Natural killer cell (primary cell): ENCODE results near the gene GATB. TPM values are rescaled to one million over a fixed set of nuclear protein-coding genes. Genes with fewer than 3 reads are reported as not detected.

ENCODE experiments used
- ATAC-seq, 3 donors: fragments of 150-1000 bp in 2 of 3; fragments of 200-7000 bp in 1 of 3; cut with Tn5 transposase; 1 replicate in 1 of 3; 2 replicates in 2 of 3; pipeline ENCODE4 v1.10.0; 2021; ENCODE audit warnings: mild to moderate bottlenecking in 2 of 3, moderate library complexity in 2 of 3
- DNase-seq, 2 donors: peaks; one replicate each; pipeline versions ENCODE4 v3.0.0 to v3.0.0-alpha.2; 2013 to 2021; ENCODE audit warnings: mixed read lengths in 1 of 2
- H3K27ac ChIP-seq: one replicate; pipeline ENCODE4 v1.5.1; 2013; ENCODE audit warnings: mild to moderate bottlenecking, low read length
- H3K27me3 ChIP-seq: one replicate; pipeline ENCODE4 v1.6.1; 2013; ENCODE audit warnings: low read length; ENCODE audit not compliant: control insufficient read depth, insufficient read depth
- H3K36me3 ChIP-seq: one replicate; pipeline ENCODE4 v1.6.1; 2013; ENCODE audit warnings: low read length; ENCODE audit not compliant: control insufficient read depth, insufficient read depth
- H3K4me1 ChIP-seq: one replicate; pipeline ENCODE4 v1.6.1; 2013; ENCODE audit warnings: low read length; ENCODE audit not compliant: control insufficient read depth, insufficient read depth
- H3K4me3 ChIP-seq: one replicate; pipeline ENCODE4 v1.5.1; 2013; ENCODE audit warnings: low read length
- H3K9me3 ChIP-seq: one replicate; pipeline ENCODE4 v1.6.1; 2013; ENCODE audit warnings: low read length; ENCODE audit not compliant: control insufficient read depth, insufficient read depth
- H3K27ac Mint-ChIP-seq, 2 donors: one replicate each; pipeline ENCODE4 v1.8.0; 2022; ENCODE audit warnings: mild to moderate bottlenecking in 2 of 2, mixed read lengths in 2 of 2, moderate library complexity in 1 of 2
- H3K27me3 Mint-ChIP-seq, 2 donors: one replicate each; pipeline ENCODE4 v1.8.0; 2022; ENCODE audit warnings: low read depth in 2 of 2, mixed read lengths in 2 of 2
- H3K36me3 Mint-ChIP-seq: one replicate; pipeline ENCODE4 v1.8.0; 2022; ENCODE audit warnings: mixed read lengths
- H3K4me1 Mint-ChIP-seq, 2 donors: one replicate each; pipeline ENCODE4 v1.8.0; 2022; ENCODE audit warnings: mixed read lengths in 2 of 2
- H3K4me3 Mint-ChIP-seq: one replicate; pipeline ENCODE4 v1.8.0; 2022; ENCODE audit warnings: mild to moderate bottlenecking, moderate library complexity, mixed read lengths
- H3K9me3 Mint-ChIP-seq, 2 donors: one replicate each; pipeline ENCODE4 v1.8.0; 2022; ENCODE audit warnings: mixed read lengths in 2 of 2
- CTCF ChIP-seq: fragments of 200-600 bp; IDR thresholded peaks from one replicate; pipeline ENCODE4 v1.8.0; 2022; ENCODE audit warnings: antibody characterized with exemption
- WGBS: methylation state at CpG from one replicate; pipeline ENCODE4 v1.1.7; 2013; ENCODE audit warnings: missing lambda C conversion rate; ENCODE audit not compliant: insufficient coverage; 5-methylcytosine and 5-hydroxymethylcytosine counted together
- intact Hi-C: fragments of 100-400 bp; cut with micrococcal nuclease; formaldehyde crosslinking; loops from one replicate; pipeline ENCODE4 v1.14.2; 2022
- total RNA-seq, 4 donors: library from RNA; stranded (reverse); fragments of 120-200 nt in 1 of 4; gene quantifications; one replicate each; pipeline versions ENCODE4 v1.2.3 to v1.2.4, GENCODE V29; 2013 to 2022

The GATB gene
- total RNA-seq, 3 donors from 2014 or later (not counting 1 experiment from before 2014, with no cell fraction given): 5.6 to 7.2 (median 6.3) TPM

DNA sequence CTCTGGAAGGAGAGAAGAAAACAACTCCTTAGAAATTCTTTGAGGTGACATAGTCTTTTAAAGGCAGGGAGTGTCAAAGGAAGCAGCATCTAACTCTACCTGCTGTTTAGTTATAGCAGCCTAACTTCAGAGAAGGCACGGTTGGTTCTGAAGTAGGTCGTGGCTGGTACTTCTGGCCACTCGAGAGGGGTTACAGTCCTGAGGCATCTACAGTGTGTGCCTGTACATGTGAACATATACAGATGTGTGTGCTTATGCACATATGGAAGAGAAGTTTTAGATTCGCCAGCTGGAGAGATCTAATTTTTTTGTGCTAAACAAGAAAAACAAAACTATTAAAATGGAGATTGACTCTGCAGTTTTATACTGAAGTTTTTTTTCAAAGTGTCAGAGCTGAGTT, 52.7 kb downstream of the GATB start:
- no peak overlapping the region for H3K27ac Mint-ChIP-seq
- intact Hi-C loops: no loop called here
- no peak for DNase-seq
- TF ChIP-seq CTCF: no peak
- H3K36me3 Mint-ChIP-seq: no peaks in the 10 kb centered on the region
- no peaks in the 10 kb centered on the region for H3K9me3 Mint-ChIP-seq
- no peak for ATAC-seq
- no peaks in the 10 kb centered on the region for H3K27me3 ChIP-seq
- no peak overlapping the region for H3K4me3 ChIP-seq
- H3K4me3 Mint-ChIP-seq: no peak overlapping the region
- H3K27me3 Mint-ChIP-seq: no peaks in the 10 kb centered on the region
- H3K9me3 ChIP-seq: no peaks in the 10 kb centered on the region
- no peaks in the 10 kb centered on the region for H3K4me1 Mint-ChIP-seq
- no peaks in the 10 kb centered on the region for H3K4me1 ChIP-seq
- 86% methylated on average over 4 of the region's 4 CpGs for WGBS
- peaks cover 3% of the 10 kb centered on the region for H3K36me3 ChIP-seq
- H3K27ac ChIP-seq: no peak overlapping the region

DNA sequence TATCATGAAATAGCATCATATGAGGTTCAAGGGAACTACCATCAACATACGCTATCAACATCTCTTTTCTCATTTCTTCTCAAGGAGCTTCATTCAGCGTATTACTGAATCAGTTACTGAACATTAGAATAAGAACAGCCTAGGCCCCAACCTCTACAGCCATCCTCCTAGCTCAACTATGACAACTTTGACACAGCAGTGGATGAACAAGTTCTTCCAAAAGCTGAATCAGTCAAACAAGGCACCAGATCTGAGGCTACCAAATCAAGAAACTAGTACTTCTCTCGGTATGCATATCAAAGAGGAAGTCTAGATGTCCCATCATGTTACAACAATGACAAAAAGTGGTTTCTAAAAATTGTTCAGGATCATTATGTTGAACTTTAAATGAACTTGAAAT, 57.4 kb downstream of the GATB start:
- H3K27ac Mint-ChIP-seq: no peak overlapping the region
- no peak overlapping the region for H3K4me3 Mint-ChIP-seq
- no peak for DNase-seq

GRCh38 chr4:151702256-151702655, 58.6 kb downstream of the GATB start:
- ATAC-seq: no peak
- whole genome bisulfite sequencing: 96% methylated on average over 3 of the region's 4 CpGs
- Histone ChIP-seq H3K36me3 (peaks cover 9% of the 10 kb centered on the region), H3K4me1 (no peaks in the 10 kb centered on the region), H3K4me3 (no peak overlapping the region), H3K27ac (no peak overlapping the region), H3K9me3 (no peaks in the 10 kb centered on the region), H3K27me3 (no peaks in the 10 kb centered on the region)
- H3K27me3 Mint-ChIP-seq: no peaks in the 10 kb centered on the region
- DNase-seq: no peak
- H3K4me3 Mint-ChIP-seq: no peak overlapping the region
- no peaks in the 10 kb centered on the region for H3K9me3 Mint-ChIP-seq
- peaks cover under 1% of the 10 kb centered on the region for H3K36me3 Mint-ChIP-seq
- H3K27ac Mint-ChIP-seq: no peak overlapping the region
- TF ChIP-seq CTCF: no peak
- intact Hi-C loops: no loop called here
- H3K4me1 Mint-ChIP-seq: no peaks in the 10 kb centered on the region

More for the DNA sequence above, 57.4 kb downstream of the GATB start:
- H3K4me1 ChIP-seq: no peaks in the 10 kb centered on the region
- Mint-ChIP-seq H3K27me3 (no peaks in the 10 kb centered on the region), H3K36me3 (no peaks in the 10 kb centered on the region), H3K9me3 (no peaks in the 10 kb centered on the region), H3K4me1 (no peaks in the 10 kb centered on the region)
- no peak for ATAC-seq
- no peaks in the 10 kb centered on the region for H3K27me3 ChIP-seq
- no peak overlapping the region for H3K4me3 ChIP-seq
- intact Hi-C loops: no loop called here
- no peak overlapping the region for H3K27ac ChIP-seq
- H3K36me3 ChIP-seq: peaks cover 9% of the 10 kb centered on the region
- H3K9me3 ChIP-seq: no peaks in the 10 kb centered on the region
- WGBS: 93% methylated on average over 3 of the region's 3 CpGs
- TF ChIP-seq CTCF: no peak

DNA sequence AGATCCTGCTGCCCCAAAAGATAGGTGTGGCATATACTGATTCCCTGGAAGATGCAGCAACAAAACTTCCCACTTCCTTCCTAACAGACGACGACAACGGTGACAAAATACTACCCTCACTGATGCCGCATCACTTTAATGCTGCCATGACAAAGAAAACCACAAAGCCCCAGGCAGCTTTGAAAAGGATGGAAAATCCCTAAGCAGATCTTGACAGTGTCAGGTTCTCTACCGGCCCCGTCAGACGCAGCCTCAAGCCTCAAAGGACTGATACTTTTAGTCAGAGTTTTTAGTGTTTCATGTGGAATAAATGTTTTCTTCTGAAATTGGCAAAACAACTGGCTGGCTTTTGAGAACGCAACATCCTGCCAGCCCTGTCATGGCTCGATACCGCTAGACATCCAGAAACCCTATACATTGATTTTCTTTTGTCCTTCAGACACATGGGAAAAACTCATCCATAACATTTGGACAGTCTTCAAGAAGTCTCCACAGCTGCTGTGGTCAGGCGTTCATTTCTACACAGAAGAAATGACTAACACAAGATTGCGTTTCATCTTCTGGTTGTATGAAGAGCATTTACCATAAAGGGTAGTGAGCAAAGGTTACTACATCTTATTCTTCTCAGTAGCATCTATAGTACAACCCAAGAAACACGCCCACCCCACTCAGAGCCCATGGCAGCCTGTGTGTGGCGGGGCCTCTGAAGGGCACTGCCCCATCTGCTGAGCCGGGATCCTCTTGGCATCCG, 60.1 kb downstream of the GATB start:
- Mint-ChIP-seq H3K27ac (no peak overlapping the region), H3K4me3 (no peak overlapping the region), H3K27me3 (no peaks in the 10 kb centered on the region), H3K36me3 (peaks cover 5% of the 10 kb centered on the region), H3K9me3 (no peaks in the 10 kb centered on the region), H3K4me1 (no peaks in the 10 kb centered on the region)
- 91% methylated on average over 14 of the region's 16 CpGs for WGBS
- TF ChIP-seq CTCF: no peak
- DNase-seq (peak in 1 of 2 donors; percentile 13), ATAC-seq (no peak)
- H3K9me3 ChIP-seq: no peaks in the 10 kb centered on the region
- H3K4me1 ChIP-seq: no peaks in the 10 kb centered on the region
- intact Hi-C loops: no loop called here
- no peak overlapping the region for H3K27ac ChIP-seq
- peaks cover 9% of the 10 kb centered on the region for H3K36me3 ChIP-seq
- H3K27me3 ChIP-seq: no peaks in the 10 kb centered on the region
- no peak overlapping the region for H3K4me3 ChIP-seq
